Measurements from ENCODE around the gene STX4.
"Not testable (repeated sequence)": the region's sequence is repeated elsewhere in the genome, so short reads cannot be mapped to it uniquely, and the experiment has no call there.

Gene STX4

DNA sequence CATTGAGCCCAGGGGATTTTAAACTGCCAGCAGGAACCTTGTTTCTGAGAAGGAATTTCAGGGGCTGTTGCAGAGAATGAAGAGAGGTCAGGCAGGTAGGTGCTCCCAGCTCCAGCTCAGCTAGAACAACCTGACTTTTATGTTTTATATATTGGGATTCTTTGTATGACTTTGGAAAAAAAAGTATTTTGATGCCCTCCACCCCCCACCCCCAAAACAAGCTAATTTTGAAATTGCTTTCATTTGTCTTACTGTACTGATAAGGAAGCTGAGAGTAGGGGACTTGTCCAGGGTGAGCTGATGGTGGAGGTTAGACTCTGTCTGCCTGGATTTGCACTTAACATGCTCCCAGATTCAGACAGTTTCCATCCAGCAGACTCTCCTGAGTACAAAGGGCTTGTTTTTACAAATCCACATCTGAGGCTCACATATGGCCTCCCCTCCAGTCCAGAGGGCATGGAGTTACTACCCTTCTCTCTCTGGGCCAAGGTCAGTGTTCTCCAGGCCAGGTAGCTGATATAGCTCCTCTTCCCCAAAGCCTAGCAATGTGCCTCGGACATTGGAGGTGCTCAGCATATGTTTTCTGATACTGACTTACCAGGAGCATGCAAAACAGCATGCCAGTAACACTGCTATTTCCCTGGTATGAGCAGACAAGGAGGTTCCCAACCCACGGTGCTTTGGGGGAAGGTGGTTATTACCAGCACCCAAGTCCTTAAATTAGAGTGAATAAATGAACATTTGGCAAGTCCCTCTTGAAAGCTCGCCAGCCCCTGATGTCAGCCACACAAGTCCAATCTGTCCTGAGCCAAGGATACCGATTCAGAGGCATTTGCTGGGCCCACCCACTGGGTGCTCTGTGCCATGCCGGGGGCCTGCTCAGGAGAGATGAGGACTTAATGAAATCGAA, 34.3 kb upstream of the STX4 start:
- DNase-seq (ENCODE audit: low spot score), result no peak

DNA sequence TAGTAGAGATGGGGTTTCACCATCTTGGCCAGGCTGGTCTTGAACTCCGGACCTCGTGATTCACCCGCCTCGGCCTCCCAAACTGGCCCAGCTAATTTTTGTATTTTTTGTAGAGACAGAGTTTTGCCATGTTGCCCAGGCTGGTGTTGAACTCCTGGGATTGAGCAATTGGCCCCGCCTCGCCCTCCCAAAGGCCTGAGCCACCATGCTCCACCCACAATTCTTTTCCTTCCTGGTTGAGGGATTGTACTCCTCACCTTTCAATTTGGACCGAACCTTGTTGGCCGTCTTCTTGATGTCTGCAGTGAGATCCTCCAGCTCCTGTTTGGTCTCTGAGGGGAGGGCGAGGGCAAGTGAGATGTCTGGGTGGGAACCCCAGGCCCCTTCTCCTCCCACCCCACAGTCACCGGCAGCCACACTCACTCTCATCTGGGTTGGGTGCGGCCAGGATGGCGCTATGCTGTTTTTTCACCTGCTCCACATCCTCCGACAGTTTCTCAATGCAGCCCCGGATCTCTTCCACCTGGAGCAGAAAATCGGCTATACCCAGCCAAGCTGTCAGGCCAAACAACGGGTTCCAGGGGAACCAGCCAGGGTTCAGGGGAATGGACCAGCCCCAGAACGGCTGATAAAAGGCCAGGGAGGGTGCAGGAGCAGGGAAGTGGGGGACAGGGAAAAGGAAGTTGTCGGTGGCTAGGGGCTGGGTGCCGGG, 32.5 kb upstream of the STX4 start:
- no peak for DNase-seq (ENCODE audit: low spot score)

DNA sequence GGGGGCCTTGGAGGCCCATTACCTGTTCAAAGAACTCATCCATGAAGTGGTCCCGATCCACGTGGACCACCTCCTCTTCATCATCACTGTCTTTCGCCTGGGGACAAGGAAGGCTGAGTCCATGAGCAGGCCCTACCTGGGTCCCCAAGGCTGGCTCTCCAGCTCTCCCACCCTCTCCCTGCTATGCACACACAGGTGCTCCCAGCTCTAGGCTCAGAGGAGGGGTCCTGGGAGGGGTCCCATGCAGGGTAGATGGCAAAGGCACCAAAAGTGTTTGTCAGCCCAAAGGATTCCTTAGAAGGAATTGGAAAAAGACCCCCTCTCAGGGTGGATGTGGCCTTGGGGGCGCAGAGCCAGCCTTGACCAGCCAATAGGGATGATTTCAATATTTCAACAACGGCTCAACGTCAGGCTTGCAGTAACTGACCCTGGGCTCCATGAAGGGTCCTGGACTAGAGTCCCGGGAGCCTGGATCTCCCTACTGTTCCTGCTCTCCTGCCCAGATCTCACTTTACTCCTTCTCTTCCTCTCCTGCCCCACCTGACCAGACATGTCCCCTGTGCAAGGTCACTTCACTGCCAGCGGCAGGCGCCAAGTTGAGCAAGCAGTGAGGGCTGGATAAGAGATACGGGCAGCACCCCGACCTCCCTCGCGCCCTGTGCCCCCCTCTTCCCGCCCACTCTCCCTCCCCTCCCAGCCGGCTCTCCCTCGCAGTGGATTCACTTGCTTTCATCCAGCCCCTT, 31.7 kb upstream of the STX4 start:
- no peak for DNase-seq (ENCODE audit: low spot score)

DNA sequence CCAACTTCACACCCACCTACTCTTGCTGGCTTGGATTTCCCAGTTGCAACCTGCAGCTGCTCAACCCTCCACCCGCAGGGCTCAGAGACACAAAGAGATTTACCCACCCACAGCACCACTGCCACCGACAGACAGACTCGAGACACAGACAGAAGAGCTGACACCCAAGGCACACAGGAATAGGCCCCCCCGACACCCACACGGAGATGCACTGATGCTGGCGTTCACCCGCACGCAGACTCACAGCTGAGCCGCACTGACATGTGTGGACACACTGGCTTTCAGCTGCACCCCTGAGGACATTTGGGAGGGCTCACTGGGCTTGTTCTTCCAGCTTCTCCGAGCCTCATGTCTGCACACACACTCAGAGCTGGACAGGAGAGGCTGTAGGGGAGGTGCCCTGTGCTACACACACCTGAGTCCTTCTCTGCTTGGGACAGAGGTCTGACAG, 31.1 kb upstream of the STX4 start:
- DNase-seq (ENCODE audit: low spot score), result no peak

DNA sequence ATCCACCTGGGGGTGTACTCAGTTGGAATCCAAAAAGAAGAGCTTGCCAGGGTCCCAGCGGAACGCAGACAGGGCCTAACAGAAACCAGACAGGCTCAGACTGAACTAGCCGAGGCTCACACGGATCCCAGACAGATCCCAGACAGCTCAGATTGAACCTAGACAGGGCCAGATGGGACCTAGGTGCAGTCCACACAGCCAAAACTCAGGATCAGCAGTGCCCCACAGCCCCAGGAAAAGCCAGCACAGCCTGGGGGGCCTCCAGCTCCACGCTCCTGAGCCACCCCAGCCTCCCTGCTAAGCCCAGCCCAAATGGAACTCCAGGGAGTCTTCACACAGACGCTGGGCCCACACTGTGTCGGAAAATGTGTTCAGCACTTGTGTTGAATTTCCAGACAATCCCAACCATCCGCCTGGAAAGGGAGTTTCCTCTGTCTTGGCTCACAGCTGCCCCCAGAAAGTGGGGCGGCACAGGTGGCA, 30.5 kb upstream of the STX4 start:
- no peak for DNase-seq (ENCODE audit: low spot score)

DNA sequence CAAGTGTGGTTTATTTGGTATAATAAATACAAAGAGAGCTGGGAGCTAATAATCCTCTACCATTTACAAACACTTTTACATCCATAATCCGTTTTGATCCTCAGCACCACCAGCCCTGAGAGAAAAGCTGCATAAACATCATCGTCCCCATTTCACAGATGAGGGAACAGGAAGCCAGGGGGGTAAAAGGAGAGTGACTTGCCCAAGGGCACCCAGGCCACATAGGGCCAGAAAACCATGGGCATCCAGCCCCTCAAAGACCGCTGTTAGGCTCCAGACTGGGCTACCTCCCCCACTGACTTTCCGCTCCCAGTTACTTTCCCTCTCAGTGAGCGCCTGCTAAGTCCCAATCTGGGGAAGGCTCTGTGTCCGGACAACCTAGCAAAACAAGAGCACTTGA, 29.6 kb upstream of the STX4 start:
- DNase-seq (ENCODE audit: low spot score), result no peak

DNA sequence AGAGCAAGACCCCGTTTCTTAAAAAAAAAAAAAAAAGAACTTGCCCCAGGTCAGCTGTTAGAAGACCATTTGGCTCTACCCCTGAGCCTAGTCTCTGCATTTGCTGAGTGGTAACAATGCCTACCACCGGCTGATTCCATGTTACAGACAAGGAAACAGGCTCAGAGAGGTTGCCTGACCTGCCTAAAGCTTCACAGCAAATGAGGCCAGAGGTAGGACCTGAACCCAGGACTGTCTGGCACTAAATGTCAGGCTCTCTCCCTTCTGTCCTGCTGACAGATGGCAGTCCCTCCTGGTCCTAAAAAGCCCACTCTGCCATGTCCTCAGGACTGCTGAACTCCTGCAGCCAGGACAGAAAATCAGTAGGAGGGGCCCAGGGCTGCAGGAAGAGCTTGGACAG, 28.7 kb upstream of the STX4 start:
- no peak for DNase-seq (ENCODE audit: low spot score)

DNA sequence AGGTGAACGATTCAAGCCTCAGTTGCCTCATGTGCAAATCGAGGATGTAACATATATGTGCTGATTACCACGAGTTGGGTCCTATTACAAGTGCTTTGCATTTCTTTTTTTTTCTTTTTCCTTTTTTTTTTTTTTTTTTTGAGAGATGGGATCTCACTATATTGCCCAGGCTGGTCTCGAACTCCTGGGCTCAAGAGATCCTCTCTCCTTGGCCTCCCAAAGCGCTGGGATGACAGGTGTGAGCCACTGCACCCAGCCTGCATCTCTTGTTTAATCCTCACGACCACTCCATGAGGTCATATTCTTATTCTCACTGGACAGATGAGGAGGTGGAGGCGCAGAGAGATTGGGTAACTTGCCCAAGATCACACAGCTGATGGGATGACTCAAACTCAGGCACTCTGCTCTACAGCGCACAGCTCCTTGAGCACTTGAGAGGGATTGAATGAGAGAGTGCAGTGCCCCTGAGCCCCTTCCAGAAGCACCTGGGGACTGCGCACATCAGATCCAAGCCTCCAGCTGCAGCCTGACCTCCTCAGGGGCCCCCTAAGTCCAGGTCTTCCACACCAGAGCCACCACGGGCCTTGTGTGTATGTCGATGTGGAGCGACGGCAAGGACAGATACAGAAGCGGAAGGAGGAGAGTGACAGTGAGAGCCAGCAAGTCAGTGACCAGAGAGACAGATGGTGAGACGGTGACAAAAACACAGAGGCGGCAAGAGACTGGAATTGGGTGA, 27.8 kb upstream of the STX4 start:
- DNase-seq (ENCODE audit: low spot score), result no peak

DNA sequence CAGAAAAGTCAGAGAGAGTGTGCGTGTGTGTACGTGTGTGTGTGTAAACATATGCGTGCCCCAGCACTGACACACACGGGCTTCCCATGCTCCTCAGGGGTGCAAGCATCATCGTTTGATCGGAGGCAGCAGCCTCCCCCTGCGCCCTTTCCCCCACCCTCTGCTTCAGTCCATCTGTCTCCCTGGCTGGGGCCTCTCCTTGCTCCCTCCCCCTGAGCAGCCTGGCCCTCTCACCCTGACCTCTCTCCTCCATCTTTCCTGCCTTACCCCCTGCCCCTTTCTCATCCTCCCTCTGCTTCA, 27.3 kb upstream of the STX4 start:
- no peak for DNase-seq (ENCODE audit: low spot score)

DNA sequence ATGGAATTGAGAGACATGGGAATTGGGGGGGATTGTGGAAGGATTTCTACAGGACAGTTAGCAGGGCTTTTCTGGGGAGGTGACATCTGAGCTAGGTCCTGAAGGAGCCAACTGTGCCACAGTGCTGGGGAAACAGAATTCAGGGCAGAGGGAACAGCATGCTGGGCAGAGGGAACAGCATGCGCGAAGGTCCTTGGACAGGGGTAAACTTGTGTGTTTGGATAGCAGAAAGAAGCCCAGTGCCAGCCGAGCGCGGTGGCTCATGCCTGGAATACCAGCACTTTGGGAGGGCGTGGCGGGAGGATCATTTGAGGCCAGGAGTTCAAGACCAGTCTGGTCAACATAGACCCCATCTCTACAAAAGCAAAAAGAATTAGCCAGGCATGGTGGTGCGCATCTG, 26.8 kb upstream of the STX4 start:
- no peak for DNase-seq (ENCODE audit: low spot score)

DNA sequence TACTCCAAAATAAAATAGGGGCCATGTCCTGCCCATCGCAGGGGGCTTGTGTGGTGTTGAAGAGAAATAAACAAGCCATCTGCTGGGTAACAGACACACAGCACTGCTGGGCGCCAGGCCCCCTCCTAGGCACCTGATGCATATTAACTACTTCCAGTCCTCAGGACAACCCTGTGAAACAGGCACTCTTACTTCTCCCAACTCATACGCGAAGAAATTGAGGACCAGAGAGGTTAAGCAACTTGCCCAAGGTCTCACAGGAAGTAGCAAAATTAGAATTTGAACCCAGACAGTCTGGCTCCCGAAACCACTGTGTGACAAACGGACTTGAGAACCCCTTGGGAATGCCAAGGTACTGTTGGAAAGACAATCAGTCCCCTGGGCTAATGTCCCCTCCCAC, 25.7 kb upstream of the STX4 start:
- no peak for DNase-seq (ENCODE audit: low spot score)

DNA sequence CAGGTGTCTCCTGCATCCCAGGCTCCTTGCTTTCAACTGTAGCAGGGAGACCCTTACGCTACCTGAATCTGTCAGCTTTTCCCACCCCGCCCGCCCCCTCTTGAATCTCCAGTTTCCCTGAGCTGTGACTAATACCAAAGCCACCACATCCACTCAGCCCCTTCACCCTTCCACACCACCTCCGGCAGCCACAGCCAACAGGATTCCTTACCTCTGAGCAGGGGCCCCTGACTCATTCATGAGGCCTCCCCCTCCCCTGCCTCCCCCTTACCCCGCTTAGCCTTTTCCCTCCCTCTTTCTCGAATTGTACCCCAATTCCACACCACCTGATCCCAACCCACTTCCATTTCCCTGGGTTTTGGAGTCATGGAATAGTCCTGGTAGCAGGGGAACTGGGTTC, 25.2 kb upstream of the STX4 start:
- no peak for DNase-seq (ENCODE audit: low spot score)

DNA sequence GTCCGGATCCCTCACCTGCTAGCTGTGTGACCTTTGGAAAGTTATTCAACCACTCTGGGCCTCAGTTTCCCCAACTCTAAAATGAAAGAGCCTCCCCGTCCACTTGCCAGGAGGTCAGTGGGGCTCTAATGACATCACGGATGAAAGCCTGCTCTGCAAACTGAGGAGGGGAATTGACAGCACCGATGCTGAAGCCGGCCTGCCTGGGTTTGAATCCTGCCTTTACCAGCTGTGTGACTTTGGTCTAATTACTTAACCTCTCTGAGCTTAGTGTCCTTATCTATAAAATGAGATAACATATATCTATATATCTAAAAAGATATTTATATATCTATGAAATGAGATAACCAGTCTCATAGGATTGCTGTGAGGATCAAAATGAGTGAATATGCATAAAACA, 24.8 kb upstream of the STX4 start:
- DNase-seq (ENCODE audit: low spot score), result no peak

DNA sequence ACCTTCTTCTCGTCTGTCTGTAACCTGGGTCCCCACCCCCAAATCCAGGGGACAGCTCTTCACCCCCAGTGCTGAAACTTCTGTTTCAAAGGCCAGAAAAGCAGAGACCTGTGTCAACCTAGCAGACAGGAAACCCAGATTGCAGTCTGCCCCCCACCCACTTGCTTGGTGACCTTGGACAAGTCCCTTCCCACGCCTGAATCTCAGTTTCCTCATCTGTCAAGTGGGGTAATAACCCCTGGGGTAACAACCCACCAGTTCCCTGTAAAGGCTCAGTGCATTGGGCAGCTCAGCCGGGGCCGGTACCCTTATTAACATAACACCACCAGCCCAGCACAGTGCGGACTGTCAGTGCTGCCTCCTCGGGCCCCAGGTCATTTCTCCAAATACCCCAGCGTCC, 24.2 kb upstream of the STX4 start:
- no peak for DNase-seq (ENCODE audit: low spot score)

DNA sequence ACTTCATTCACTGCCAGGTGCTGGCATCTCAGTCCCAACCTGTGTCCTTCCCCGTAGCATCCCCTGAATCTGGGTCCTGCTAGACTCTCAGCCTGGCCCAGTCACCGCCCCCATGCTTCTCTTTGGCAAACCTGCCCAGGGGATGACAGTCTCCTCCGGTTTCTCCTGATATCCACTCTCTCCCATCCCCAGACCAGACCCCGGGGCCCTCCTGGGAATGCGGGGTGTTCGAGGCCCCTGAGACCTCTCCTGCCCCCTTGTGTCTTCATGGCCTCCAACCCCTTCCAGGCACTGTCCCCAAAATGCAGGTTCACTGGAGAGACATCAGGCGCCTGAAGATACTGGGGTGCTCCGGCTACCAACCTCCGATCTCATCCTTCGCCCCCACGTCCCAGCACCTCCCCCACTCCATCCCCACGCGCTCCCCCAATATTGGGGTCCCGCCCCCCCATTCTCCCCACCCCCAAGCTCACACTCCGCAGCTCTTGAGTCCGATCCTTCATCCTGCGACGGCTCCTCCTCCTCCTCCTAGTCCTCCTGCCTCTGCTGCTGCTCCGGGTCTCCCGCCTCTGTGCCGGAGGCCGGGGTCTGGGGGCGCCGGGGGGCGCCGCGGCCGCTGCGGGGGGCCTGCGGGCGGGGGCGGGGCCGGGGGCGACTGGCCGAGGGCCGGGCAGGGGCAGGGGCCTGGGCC, 23.3 kb upstream of the STX4 start:
- DNase-seq (ENCODE audit: low spot score), result no peak

DNA sequence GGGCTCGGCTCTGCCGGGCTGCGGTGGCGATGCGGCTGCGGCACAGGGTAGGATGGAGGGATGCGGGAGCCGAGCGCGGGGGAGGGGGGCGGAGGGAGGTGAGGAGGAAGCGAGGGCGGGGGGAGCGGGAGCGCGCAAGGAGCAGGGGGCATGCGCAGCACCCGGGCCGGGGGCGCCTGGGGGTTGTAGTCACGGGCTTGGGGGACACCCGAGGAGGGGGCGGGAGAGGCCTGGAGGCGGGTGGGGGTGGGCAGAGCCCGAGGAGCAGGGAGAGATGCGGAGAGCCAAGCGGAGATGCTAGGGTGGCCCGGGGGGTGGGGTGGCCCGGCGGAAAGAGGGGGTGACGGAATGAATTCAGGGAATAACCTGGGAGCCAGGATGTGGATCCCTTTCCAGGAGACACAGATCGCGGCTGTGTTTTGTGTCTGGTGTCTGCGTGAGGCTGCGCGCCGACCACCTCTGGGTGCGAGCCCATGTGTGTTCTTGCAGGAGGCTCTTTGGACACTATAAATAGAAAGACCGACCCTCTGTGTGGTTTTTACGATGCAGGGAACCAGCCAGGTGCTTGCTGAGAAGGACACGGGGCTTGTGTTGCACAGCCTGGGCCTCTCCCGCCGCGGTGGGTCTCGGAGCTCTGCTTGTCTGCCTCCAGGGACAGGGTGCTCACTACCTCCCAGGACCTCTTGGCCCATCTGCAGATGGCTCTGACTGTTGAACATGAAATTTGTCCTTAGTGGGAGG, 22.6 kb upstream of the STX4 start, which contains the start of gene STX1B:
TSS of gene STX1B (minus strand) at position 54 of the 741 bp plus-strand sequence. CDS start 242 bp downstream, outside the sequence.
- peak; percentile 80 for DNase-seq (ENCODE audit: low spot score)

DNA sequence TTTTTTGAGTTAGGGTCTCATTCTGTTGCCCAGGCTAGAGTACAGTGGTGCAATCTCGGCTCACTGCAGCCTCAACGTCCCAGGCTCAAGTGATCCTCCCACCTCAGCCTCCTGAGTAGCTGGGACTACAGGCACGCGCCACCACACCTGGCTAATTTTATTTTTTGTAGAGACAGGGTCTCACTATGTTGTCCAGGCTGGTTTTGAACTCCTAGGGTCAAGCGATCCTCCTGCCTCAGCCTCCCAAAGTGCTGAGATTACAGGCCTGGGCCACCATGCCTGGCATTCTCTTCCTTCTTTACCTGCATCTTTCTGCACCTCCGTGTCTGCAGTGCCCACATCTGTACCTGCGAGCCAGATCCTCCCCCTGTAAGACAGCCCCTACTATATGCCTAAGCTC, 21.5 kb upstream of the STX4 start:
- not testable (repeated sequence) for DNase-seq (ENCODE audit: low spot score)

DNA sequence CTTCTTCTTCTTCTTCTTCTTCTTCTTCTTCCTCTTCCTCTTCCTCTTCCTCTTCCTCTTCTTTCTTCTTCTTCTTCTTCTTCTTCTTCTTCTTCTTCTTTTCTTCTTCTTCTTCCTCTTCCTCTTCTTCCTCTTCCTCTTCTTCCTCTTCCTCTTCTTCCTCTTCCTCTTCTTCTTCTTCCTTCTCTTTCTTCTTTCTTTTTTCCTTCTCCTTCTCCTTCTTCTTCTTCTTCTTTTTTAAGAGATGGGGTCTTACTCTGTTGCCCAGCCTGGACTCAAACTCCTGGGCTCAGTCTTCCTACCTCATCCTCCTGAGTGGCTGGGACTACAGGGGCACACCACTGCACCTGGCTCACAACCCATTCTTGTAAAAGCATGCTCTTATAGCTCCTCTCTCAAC, 20.1 kb upstream of the STX4 start:
- DNase-seq (ENCODE audit: low spot score), result not testable (repeated sequence)

DNA sequence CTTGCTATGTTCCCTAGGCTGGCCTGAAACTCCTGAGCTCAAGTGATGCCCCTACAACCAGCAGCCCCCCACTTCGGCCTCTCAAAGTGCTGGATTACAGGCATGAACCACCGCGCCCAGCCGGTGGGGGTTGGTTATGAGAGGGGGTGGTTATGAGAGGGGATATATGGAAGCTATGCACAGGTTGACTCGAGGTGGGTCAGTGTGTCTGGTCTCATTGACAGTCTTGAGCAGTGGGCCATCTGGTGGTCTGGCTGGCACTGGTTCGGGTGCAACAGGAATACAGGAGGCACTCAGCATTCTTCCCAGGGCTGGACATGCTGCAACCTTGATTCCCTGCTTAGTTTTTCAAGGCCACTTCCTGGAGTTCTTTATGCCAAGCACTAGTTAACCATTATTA, 17.3 kb upstream of the STX4 start:
- no peak for DNase-seq (ENCODE audit: low spot score)

DNA sequence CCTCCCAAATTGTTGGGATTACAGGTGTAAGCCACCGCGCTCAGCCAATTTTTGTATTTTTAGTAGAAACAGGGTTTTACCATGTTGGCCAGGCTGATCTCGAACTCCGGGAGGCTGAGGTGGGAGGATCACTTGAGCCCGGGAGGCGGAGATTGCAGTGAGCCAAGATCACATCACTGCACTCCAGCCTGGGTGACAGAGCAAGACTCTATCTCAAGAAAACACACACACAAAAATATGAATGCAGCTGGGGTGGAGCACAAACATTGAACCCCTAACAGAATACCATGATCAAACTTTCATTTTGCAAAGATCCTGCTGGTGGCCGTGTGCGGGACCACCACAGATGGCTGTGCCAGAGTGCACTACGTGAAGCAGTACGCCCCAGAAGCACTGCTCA, 15.6 kb upstream of the STX4 start:
- not testable (repeated sequence) for DNase-seq (ENCODE audit: low spot score)

DNA sequence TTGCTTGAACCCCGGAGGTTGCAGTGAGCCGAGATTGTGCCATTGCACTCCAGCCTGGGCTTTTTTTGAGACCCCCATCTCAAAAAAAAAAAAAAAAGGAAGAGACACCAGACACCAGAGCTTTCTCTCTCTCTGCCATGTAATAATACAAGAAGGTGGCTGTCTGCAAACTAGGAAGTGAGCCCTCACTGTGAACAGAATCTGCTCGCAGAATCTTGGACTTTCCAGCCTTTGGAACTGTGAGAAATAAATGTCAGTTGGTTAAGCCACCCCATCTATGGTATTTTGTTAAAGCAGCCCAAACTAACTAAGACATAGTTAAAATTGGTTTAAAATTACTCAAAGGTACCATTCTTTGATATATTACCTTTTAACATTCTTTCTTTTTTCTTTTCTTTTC, 12.8 kb upstream of the STX4 start:
- no peak for DNase-seq (ENCODE audit: low spot score)

Data from left forelimb (tissue), 1 donor.